ENCODE data around the gene GABARAP. TPM values are rescaled to one million over a fixed set of nuclear protein-coding genes. Genes with fewer than 3 reads are reported as not detected.

Gene GABARAP
- polyA plus RNA-seq, 3 donors, result 435 to 476 (median 455) TPM

- no peak for DNase-seq (ENCODE audit: extremely low read depth in 1 of 11, low read depth in 9 of 11, low spot score in 4 of 11)
Observed at GRCh38 chr17:7196651-7197401, 45.4 kb downstream of the GABARAP start.

- no peak for DNase-seq (ENCODE audit: extremely low read depth in 1 of 11, low read depth in 9 of 11, low spot score in 4 of 11)
Observed at GRCh38 chr17:7195971-7196370, 46.3 kb downstream of the GABARAP start.

GRCh38 chr17:7192271-7192937 lies 49.8 kb downstream of the GABARAP start:
- DNase-seq (ENCODE audit: extremely low read depth in 1 of 11, low read depth in 9 of 11, low spot score in 4 of 11), result no peak

- DNase-seq (ENCODE audit: extremely low read depth in 1 of 11, low read depth in 9 of 11, low spot score in 4 of 11), result no peak
Observed at GRCh38 chr17:7191571-7192270, 50.5 kb downstream of the GABARAP start.

GRCh38 chr17:7191069-7191468 lies 51.2 kb downstream of the GABARAP start:
- no peak for DNase-seq (ENCODE audit: extremely low read depth in 1 of 11, low read depth in 9 of 11, low spot score in 4 of 11)

GRCh38 chr17:7190276-7190917 lies 51.9 kb downstream of the GABARAP start:
- no peak for DNase-seq (ENCODE audit: extremely low read depth in 1 of 11, low read depth in 9 of 11, low spot score in 4 of 11)

Other genes with a start within 250 kb of the GABARAP start
- 1 to 10 TPM; 1.6 to 2.6 (median 2.3) TPM for gene ALOX12, start 246.4 kb downstream of the GABARAP start, polyA plus RNA-seq (ENCODE audit: insufficient read length in 3 of 3)
- gene RNASEK, start 229.8 kb downstream of the GABARAP start, polyA plus RNA-seq (ENCODE audit: insufficient read length in 3 of 3), result 100 to 1,000 TPM; 162 to 199 (median 190) TPM
- 10 to 100 TPM; 23.7 to 28.0 (median 25.2) TPM for gene BCL6B, start 219.4 kb downstream of the GABARAP start, polyA plus RNA-seq (ENCODE audit: insufficient read length in 3 of 3)
- 1 to 10 TPM; 3.3 to 4.6 (median 4.5) TPM for gene SLC16A13, start 206.4 kb downstream of the GABARAP start, polyA plus RNA-seq (ENCODE audit: insufficient read length in 3 of 3)
- gene SLC16A11, start 198.4 kb downstream of the GABARAP start, polyA plus RNA-seq (ENCODE audit: insufficient read length in 3 of 3), result under 1 TPM; 0.52 to 0.67 (median 0.53) TPM
- 1 to 10 TPM in 1 of 3 donors, under 1 TPM in 2; 0.89 to 2.2 (median 0.92) TPM for gene CLEC10A, start 162.2 kb downstream of the GABARAP start, polyA plus RNA-seq (ENCODE audit: insufficient read length in 3 of 3)
- 1 to 10 TPM in 2 of 3 donors, under 1 TPM in 1; 0.89 to 2.6 (median 2.1) TPM for gene ASGR2, start 127.6 kb downstream of the GABARAP start, polyA plus RNA-seq (ENCODE audit: insufficient read length in 3 of 3)
- gene ASGR1, start 63.1 kb downstream of the GABARAP start, polyA plus RNA-seq (ENCODE audit: insufficient read length in 3 of 3), result 10 to 100 TPM in 1 of 3 donors, 1 to 10 TPM in 2; 6.1 to 10.7 (median 7.2) TPM
- 10 to 100 TPM; 28.3 to 47.7 (median 37.6) TPM for gene DLG4, start 22.6 kb downstream of the GABARAP start, polyA plus RNA-seq (ENCODE audit: insufficient read length in 3 of 3)
- 100 to 1,000 TPM; 438 to 579 (median 497) TPM for gene ACADVL, start 22.5 kb downstream of the GABARAP start, polyA plus RNA-seq (ENCODE audit: insufficient read length in 3 of 3)
- 10 to 100 TPM; 49.8 to 66.7 (median 64.4) TPM for gene DVL2, start 7.9 kb downstream of the GABARAP start, polyA plus RNA-seq (ENCODE audit: insufficient read length in 3 of 3)
- 10 to 100 TPM; 51.3 to 65.8 (median 53.1) TPM for gene PHF23, start 3.0 kb downstream of the GABARAP start, polyA plus RNA-seq (ENCODE audit: insufficient read length in 3 of 3)
- 100 to 1,000 TPM; 151 to 152 (median 151) TPM for gene CTDNEP1, start 9.3 kb upstream of the GABARAP start, polyA plus RNA-seq (ENCODE audit: insufficient read length in 3 of 3)
- gene ELP5, start 9.8 kb upstream of the GABARAP start, polyA plus RNA-seq (ENCODE audit: insufficient read length in 3 of 3), result 10 to 100 TPM; 51.6 to 63.0 (median 55.1) TPM
- 10 to 100 TPM; 41.1 to 74.2 (median 41.8) TPM for gene CLDN7, start 20.0 kb upstream of the GABARAP start, polyA plus RNA-seq (ENCODE audit: insufficient read length in 3 of 3)
- 1 to 10 TPM; 1.8 to 2.7 (median 2.5) TPM for gene SLC2A4, start 39.3 kb upstream of the GABARAP start, polyA plus RNA-seq (ENCODE audit: insufficient read length in 3 of 3)
- gene YBX2, start 52.2 kb upstream of the GABARAP start, polyA plus RNA-seq (ENCODE audit: insufficient read length in 3 of 3), result 1 to 10 TPM; 3.8 to 5.3 (median 5.2) TPM
- 100 to 1,000 TPM; 313 to 353 (median 324) TPM for gene EIF5A, start 65.2 kb upstream of the GABARAP start, polyA plus RNA-seq (ENCODE audit: insufficient read length in 3 of 3)
- 100 to 1,000 TPM in 1 of 3 donors, 10 to 100 TPM in 2; 95.6 to 101 (median 97.4) TPM for gene GPS2, start 72.9 kb upstream of the GABARAP start, polyA plus RNA-seq (ENCODE audit: insufficient read length in 3 of 3)
- 10 to 100 TPM; 30.6 to 38.2 (median 36.1) TPM for gene NEURL4, start 86.9 kb upstream of the GABARAP start, polyA plus RNA-seq (ENCODE audit: insufficient read length in 3 of 3)
- 10 to 100 TPM in 1 of 3 donors, 1 to 10 TPM in 2; 7.0 to 12.5 (median 7.6) TPM for gene ACAP1, start 94.1 kb upstream of the GABARAP start, polyA plus RNA-seq (ENCODE audit: insufficient read length in 3 of 3)
- gene KCTD11, start 109.7 kb upstream of the GABARAP start, polyA plus RNA-seq (ENCODE audit: insufficient read length in 3 of 3), result 10 to 100 TPM; 10.7 to 13.9 (median 12.0) TPM
- not detected for gene TMEM95, start 112.7 kb upstream of the GABARAP start, polyA plus RNA-seq (ENCODE audit: insufficient read length in 3 of 3)
- 1 to 10 TPM; 5.1 to 9.0 (median 6.0) TPM for gene TNK1, start 138.6 kb upstream of the GABARAP start, polyA plus RNA-seq (ENCODE audit: insufficient read length in 3 of 3)
- gene PLSCR3, start 152.1 kb upstream of the GABARAP start, polyA plus RNA-seq (ENCODE audit: insufficient read length in 3 of 3), result 10 to 100 TPM; 28.8 to 41.5 (median 41.4) TPM
- 10 to 100 TPM; 81.9 to 99.2 (median 87.3) TPM for gene TMEM256, start 161.6 kb upstream of the GABARAP start, polyA plus RNA-seq (ENCODE audit: insufficient read length in 3 of 3)
- 10 to 100 TPM; 21.4 to 36.4 (median 29.0) TPM for gene NLGN2, start 165.4 kb upstream of the GABARAP start, polyA plus RNA-seq (ENCODE audit: insufficient read length in 3 of 3)
- gene SPEM1, start 177.9 kb upstream of the GABARAP start, polyA plus RNA-seq (ENCODE audit: insufficient read length in 3 of 3), result under 1 TPM in 2 of 3 donors, not detected in 1; 0.10 to 0.22 TPM
- not detected for gene SPEM2, start 183.2 kb upstream of the GABARAP start, polyA plus RNA-seq (ENCODE audit: insufficient read length in 3 of 3)
- gene SPEM3, start 186.4 kb upstream of the GABARAP start, polyA plus RNA-seq (ENCODE audit: insufficient read length in 3 of 3), result not detected
- gene TMEM102, start 193.0 kb upstream of the GABARAP start, polyA plus RNA-seq (ENCODE audit: insufficient read length in 3 of 3), result 1 to 10 TPM; 3.4 to 5.2 (median 4.6) TPM
- 10 to 100 TPM in 1 of 3 donors, 1 to 10 TPM in 2; 5.6 to 12.6 (median 8.0) TPM for gene FGF11, start 197.1 kb upstream of the GABARAP start, polyA plus RNA-seq (ENCODE audit: insufficient read length in 3 of 3)
- 10 to 100 TPM in 2 of 3 donors, 1 to 10 TPM in 1; 9.3 to 10.7 (median 10.4) TPM for gene CHRNB1, start 202.6 kb upstream of the GABARAP start, polyA plus RNA-seq (ENCODE audit: insufficient read length in 3 of 3)
- 10 to 100 TPM; 34.9 to 54.9 (median 40.9) TPM for gene ZBTB4, start 237.2 kb upstream of the GABARAP start, polyA plus RNA-seq (ENCODE audit: insufficient read length in 3 of 3)
- under 1 TPM in 2 of 3 donors, not detected in 1; 0.26 TPM for gene SLC35G6, start 239.0 kb upstream of the GABARAP start, polyA plus RNA-seq (ENCODE audit: insufficient read length in 3 of 3)
- 100 to 1,000 TPM; 131 to 134 (median 134) TPM for gene POLR2A, start 241.9 kb upstream of the GABARAP start, polyA plus RNA-seq (ENCODE audit: insufficient read length in 3 of 3)

All from renal cortex interstitium (tissue), 11 donors.